ENCODE data around the gene LARP1. TPM values are rescaled to one million over a fixed set of nuclear protein-coding genes. Genes with fewer than 3 reads are reported as not detected.

The LARP1 gene
- polyA plus RNA-seq, 1 donor (not counting 4 experiments of a cell fraction or from before 2014, with no cell fraction given) = 65.6 TPM

- no peak overlapping the region for H3K27ac ChIP-seq (ENCODE audit: control insufficient read depth, insufficient read depth, low read length)
- no peak overlapping the region for H2AFZ ChIP-seq (ENCODE audit: control insufficient read depth, low read length)
- dilution Hi-C loops (cut with MboI; ENCODE audit: extremely low pct_ligation_motif_present, low sequenced_read_pairs) = no loop called here
- H3K9ac ChIP-seq (ENCODE audit: control insufficient read depth, extremely low read depth, insufficient read depth, low read length) = no peak overlapping the region
- H3K4me2 ChIP-seq (ENCODE audit: control insufficient read depth, extremely low read depth, insufficient read depth, low read depth, low read length) = no peak overlapping the region
- H3K36me3 ChIP-seq (ENCODE audit: control insufficient read depth in 2 of 2, extremely low read depth in 1 of 2, insufficient read depth in 2 of 2, low read length in 2 of 2) = peaks cover 1 to 11% of the 10 kb centered on the region in 2 experiments
- no peaks in the 10 kb centered on the region for H3K9me3 ChIP-seq (ENCODE audit: control insufficient read depth, low read depth, low read length)
- peaks cover 27% of the 10 kb centered on the region for H3K9me1 ChIP-seq (ENCODE audit: control insufficient read depth, extremely low read depth, insufficient read depth, low read length)
- H3K79me2 ChIP-seq (ENCODE audit: control insufficient read depth, insufficient read depth, low read length) = peaks cover 98% of the 10 kb centered on the region
- TF ChIP-seq CTCF (optimal IDR thresholded peaks at IDR 0.05 in 1 of 3, IDR thresholded peaks at IDR 0.05 in 1 of 3, conservative IDR thresholded peaks at IDR 0.05 in 1 of 3; ENCODE audit: extremely low read depth in 1 of 3, insufficient read depth in 2 of 3, low read length in 3 of 3) = no peak
- no peak for TF ChIP-seq EZH2 (IDR thresholded peaks at IDR 0.05; ENCODE audit: low read length)
- peaks cover 69% of the 10 kb centered on the region for H4K20me1 ChIP-seq (ENCODE audit: control insufficient read depth, extremely low read depth, insufficient read depth, low read length)
- H3K27me3 ChIP-seq (ENCODE audit: control insufficient read depth, extremely low read depth, insufficient read depth, low read length) = no peaks in the 10 kb centered on the region
- peaks cover 32% of the 10 kb centered on the region for H3K4me1 ChIP-seq (ENCODE audit: control insufficient read depth, extremely low read depth, insufficient read depth, low read length)
- DNase-seq (ENCODE audit: low read depth, low spot score) (no peak), FAIRE-seq (no peak)
- no peak overlapping the region for H3K4me3 ChIP-seq (ENCODE audit: control insufficient read depth in 2 of 3, extremely low read depth in 1 of 3, insufficient read depth in 2 of 3, low read depth in 1 of 3, low read length in 3 of 3)
Observed at GRCh38 chr5:154764967-154765366, 9.8 kb downstream of the LARP1 start.

GRCh38 chr5:154765396-154765925 is 10.3 kb downstream of the LARP1 start:
- Histone ChIP-seq H3K4me2 (ENCODE audit: control insufficient read depth, extremely low read depth, insufficient read depth, low read depth, low read length) (no peak overlapping the region), H3K4me3 (ENCODE audit: control insufficient read depth in 2 of 3, extremely low read depth in 1 of 3, insufficient read depth in 2 of 3, low read depth in 1 of 3, low read length in 3 of 3) (no peak overlapping the region), H3K27me3 (ENCODE audit: control insufficient read depth, extremely low read depth, insufficient read depth, low read length) (no peaks in the 10 kb centered on the region), H3K4me1 (ENCODE audit: control insufficient read depth, extremely low read depth, insufficient read depth, low read length) (peaks cover 29% of the 10 kb centered on the region), H3K27ac (ENCODE audit: control insufficient read depth, insufficient read depth, low read length) (no peak overlapping the region), H3K36me3 (ENCODE audit: control insufficient read depth in 2 of 2, extremely low read depth in 1 of 2, insufficient read depth in 2 of 2, low read length in 2 of 2) (peaks cover 1 to 11% of the 10 kb centered on the region in 2 experiments), H3K79me2 (ENCODE audit: control insufficient read depth, insufficient read depth, low read length) (peaks cover 98% of the 10 kb centered on the region), H3K9me3 (ENCODE audit: control insufficient read depth, low read depth, low read length) (no peaks in the 10 kb centered on the region), H2AFZ (ENCODE audit: control insufficient read depth, low read length) (no peak overlapping the region), H3K9ac (ENCODE audit: control insufficient read depth, extremely low read depth, insufficient read depth, low read length) (no peak overlapping the region), H4K20me1 (ENCODE audit: control insufficient read depth, extremely low read depth, insufficient read depth, low read length) (peaks cover 68% of the 10 kb centered on the region), H3K9me1 (ENCODE audit: control insufficient read depth, extremely low read depth, insufficient read depth, low read length) (peaks cover 27% of the 10 kb centered on the region)
- TF ChIP-seq EZH2 (IDR thresholded peaks at IDR 0.05; ENCODE audit: low read length) (no peak), CTCF (optimal IDR thresholded peaks at IDR 0.05 in 1 of 3, IDR thresholded peaks at IDR 0.05 in 1 of 3, conservative IDR thresholded peaks at IDR 0.05 in 1 of 3; ENCODE audit: extremely low read depth in 1 of 3, insufficient read depth in 2 of 3, low read length in 3 of 3) (no peak)
- dilution Hi-C loops (cut with MboI; ENCODE audit: extremely low pct_ligation_motif_present, low sequenced_read_pairs) = no loop called here
- FAIRE-seq (no peak), DNase-seq (ENCODE audit: low read depth, low spot score) (no peak)
